T-helper 9 cell (primary cell): ENCODE data around the gene PARP1.
"Not testable (repeated sequence)": the region's sequence is repeated elsewhere in the genome, so short reads cannot be mapped to it uniquely, and the experiment has no call there.

Source experiments
- DNase-seq: peaks from one replicate; pipeline ENCODE4 v3.0.0-alpha.2; 2020
- total RNA-seq, 2 donors: gene quantifications; one replicate each; lab custom pipeline; 2026; lab: John Stamatoyannopoulos, UW

PARP1 gene
- 99.9 to 301 reads per million in 2 donors for total RNA-seq

DNA sequence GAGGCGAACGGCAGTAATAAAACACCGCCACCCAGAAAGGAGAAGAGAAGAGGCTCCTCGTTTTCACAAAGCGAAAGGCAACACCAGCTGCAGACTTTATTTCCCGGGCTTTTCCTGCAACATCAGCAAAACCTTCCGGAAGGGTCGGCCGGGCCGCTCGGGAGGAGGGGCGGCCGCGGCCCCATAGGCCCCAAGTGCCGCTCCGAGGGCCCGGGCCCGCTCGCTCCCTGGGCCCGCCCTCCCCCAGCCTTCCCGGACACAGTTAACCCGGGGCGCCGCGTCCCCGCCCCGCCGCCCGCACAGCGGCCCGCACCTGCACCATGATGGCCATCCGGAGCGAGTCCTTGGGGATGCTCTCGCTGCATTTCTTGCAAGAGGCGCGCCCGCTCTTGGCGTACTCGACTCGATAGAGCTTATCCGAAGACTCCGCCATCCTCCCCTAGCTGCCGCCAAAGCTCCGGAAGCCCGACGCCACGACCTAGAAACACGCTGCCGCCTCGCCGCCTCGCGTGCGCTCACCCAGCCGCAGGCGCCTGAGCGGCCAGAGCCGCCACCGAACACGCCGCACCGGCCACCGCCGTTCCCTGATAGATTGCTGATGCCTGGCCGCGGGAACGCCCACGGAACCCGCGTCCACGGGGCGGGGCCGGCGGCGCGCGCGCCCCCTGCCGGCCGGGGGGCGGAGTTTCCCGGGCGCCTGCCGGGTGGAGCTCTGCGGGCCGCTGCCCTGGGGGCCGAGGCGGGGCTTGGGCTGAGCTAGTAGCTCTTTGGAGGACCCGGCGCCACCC, at the start of gene PARP1:
Gene PARP1 (minus strand): TSS at position 597 of the 788 bp plus-strand sequence. CDS start 164 bp downstream, at position 433.
- DNase-seq = peak; percentile 80

DNA sequence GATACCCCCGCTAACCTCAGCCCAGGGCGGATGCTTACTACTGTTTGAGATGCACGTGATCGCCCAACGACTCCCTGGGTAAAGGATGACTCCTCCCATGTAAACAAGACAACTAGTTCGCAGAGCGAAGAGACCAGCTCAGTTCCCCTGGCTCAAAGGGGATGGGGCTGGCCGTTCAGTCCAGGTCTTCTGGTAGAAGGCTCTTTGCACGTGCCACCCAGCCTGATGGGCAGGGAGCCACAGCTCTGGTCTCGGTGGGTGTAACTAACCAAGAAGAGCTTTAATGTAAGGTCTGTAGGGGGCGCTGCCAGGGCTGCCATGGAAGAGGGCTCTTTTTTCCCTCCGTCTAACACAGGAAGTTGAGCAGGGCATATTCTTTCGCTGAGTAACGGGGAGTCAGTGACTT, 49.4 kb upstream of the PARP1 start:
- peak; percentile 24 for DNase-seq

DNA sequence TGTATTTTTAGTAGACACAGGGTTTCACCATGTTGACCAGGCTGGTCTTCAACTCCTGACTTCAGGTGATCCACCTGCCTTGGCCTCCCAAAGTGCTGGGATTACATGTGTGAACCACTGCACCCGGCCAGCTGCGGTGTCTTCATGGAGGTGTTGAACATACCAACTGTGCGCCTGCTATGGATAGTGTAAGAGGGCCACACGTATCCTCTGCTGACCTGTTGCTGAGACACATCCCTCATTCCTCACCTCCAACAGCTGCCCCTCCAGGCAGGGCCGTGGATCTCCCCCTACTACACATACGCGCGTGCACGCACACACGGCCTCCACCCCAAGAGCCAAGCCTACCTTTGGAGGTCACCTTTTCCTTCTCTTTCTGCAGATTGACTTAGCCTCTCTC, 48.0 kb upstream of the PARP1 start:
- no peak for DNase-seq

DNA sequence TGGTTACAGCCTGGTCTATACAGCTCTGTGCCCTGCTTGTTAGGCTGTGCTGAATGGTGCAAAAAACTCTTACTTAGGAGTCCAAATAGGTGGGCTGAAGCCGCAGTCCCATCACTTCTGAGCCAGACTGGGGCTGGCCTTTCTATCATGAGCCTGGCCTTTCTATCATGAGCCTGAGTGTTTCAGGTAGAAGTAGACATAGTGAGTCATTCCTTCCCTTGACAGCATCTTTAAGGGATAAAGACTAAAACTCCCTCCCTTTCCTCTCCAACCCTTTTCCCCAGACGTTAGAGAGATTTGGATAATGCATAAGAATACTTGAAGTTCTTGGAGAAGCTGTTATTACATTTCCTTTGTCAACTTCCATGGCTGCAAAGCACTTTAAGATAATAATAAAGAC, 46.5 kb upstream of the PARP1 start:
- DNase-seq = no peak

DNA sequence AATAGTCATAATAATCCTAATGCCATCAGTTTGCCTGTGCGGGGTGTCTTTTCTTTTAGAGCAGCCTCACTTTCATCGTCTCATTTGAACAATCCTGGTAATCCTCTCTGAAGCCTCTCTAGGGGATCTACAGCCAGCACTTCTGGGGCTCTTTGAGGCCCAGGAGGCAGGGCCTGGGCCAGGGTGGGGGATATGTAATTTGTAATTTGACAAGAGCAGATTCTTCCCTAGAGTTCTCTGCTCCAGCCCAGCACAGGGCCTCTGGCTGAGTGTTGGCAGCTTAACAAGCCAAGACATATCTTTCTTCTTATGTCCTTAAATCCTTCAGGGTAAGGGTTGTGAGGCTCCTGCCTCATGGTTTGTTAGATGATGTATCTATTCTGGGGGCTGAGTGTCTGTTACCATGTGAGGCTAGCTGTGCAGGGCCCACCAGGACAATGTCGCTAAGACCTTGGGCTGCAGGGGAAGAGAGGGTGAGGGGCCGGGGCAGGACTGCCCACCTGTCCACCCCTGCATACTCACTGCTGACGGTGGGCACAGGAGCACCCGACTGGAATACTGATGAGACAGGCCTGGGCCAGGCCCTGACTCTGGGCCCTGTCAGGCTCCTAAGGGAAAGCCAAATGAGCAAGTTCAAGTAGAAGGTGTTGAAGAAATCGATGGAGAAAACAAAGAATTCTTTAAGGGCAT, 45.3 kb upstream of the PARP1 start:
- no peak for DNase-seq

DNA sequence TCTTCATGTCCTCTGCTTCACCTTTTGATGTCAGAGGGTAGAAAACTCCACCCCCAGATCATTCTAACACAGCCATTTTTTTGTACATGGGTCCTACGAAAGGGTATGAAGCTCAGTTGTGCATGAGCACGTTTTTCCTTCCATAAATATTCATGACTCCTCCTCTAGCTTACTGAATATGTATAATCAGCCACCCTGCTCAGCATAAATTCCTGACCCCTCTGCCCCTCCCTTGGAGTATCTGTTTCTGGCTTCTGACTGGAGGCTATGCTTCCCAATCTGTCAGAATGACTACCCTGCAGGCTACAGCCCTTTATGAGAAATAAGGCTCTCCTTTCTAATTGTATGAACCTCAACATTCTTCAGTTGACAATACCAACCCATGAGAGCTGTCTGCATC, 42.8 kb upstream of the PARP1 start:
- no peak for DNase-seq

DNA sequence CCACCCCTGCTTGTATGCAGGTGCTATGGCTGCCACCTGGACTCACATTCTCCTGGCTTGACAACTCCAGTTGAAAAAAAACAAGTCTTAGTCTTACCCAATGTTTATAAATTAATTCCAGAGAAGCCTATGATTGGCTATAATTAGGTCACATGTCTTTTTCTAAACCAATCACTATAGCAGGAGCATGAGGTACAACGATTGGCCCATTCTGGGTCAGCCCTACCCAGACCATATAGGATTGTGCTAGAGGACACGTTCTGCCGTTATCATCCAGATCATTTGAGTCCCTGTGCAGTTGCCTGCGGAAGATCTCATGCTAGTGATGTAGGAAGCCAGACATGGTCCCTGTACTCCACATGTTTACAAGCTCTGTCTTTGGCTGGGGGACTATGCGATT, 41.9 kb upstream of the PARP1 start:
- no peak for DNase-seq

DNA sequence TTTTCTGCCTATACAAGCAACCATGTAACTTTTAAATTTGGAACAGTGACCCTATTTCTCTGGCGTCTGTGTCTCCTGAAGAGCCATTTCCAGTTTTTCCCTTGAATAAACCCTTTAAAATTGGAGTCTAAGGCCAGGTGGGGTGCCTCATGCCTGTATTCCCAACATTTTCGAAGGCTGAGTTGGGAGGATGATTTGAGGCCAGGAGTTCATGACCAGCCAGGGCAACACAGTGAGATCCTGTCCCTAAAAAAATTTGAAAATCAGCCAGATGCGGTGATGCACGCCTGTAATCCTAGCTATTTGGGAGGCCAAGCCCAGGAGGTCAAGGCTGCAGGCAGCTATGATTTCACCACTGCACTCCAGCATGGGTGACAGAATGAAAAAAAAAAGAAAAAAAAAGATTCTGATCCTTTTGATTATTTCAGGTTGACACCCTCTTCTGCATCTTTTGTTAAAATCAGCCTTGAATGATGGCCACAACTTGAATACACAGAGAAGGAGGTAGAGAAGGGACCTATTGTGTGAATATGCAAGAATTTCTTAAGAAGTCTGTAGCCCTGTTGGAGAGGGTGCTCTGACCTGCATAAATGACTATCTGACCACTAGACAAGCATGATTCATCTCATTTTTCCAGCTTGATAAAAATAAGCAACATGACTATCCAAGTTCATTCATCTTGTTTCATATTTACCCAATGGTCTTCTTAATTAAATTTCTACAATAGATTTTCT, 40.2 kb upstream of the PARP1 start:
- DNase-seq = no peak

DNA sequence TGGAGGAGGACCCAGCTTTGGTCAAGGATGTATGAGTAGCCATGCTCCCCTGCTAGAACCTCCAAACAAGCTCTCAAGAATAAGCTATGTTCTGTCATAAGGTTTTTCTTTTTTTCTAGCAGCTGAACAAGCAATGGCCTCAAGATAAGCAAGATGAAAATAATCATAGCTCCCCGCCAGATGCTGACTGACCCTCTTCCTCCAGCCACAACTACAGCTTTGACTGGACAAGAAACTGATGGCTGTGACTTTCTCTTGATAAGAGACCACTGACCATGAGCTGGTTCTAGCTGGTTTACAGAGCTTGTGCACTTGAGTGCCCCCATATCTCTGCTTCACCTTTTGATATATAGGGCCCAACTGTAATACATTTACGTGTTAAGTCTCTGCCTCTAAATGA, 38.2 kb upstream of the PARP1 start:
- DNase-seq = no peak

DNA sequence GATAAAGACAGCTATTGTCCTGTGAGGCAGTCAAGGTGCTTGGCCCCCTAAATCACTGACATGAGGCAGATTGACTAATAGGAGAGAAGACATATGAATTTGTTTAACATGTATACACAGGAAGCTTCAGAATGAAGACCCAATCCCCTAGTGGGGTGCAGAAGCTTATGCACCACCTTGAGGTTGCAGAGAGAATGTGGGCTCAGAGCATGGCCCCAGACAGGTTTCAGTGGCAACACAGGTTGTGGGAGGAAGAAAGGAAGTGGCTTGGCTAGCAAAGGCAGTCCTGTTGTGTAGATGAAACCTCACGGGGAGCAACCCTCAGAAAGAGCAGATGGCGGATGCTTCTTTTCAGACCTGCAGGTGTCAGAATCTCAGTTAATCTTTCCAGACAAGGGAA, 37.0 kb upstream of the PARP1 start:
- peak; percentile 30 for DNase-seq

DNA sequence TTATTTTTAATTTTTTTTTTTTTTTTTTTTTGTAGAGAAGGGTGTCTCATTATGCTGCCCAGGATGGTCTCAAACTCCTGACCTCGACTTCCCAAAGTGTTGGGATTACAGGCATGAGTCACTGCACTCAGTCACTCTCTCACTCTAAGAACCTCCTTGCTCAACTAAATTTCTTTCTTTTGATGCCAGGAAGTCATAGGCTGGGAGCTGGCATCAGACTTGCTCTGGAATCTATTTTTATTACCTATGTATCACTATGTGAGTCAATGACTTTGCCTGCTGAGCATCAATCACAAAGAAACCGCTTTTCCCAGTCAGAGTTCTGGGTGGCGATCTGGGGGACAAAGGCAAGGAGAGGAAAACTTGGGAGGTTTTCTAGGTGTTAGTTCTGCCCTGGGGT, 35.5 kb upstream of the PARP1 start:
- no peak for DNase-seq

DNA sequence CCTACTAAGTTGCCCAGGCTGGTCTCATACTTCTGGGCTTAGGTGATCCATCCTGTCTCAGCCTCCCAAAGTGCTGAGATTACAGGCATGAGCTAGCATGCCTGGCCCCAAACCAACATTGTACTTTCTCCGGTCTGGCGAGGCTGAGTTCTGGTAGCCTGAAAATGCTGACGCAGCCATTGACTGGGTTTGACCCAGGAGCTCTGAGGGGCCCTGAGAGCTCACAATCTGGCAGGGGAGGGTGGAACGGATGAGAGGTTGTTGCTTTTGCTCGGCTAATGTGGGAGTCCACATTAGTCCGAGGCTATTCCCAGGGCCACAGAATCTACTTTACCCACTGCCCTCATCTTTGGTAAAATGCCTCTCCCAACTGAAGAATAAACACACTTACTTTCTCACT, 35.1 kb upstream of the PARP1 start:
- DNase-seq = no peak

DNA sequence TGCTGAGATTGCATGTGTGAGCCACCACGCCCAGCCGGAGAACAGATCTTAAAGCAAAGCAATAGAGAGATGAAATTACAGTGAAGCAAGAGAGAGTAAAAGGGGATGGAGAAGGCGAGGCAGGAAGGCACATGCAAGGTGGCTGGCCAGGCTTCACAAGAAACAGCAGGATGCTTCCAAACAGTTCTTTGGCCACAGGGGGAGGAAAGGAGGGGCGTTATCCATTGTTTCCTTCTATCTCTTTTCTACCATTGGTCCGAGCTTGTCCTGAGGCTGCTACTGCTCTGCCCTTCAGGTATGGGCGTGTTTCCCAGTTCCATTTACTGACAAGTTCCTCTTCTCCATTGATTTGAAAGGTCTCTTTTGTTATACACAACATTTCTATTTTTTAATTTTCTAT, 33.7 kb upstream of the PARP1 start:
- no peak for DNase-seq

DNA sequence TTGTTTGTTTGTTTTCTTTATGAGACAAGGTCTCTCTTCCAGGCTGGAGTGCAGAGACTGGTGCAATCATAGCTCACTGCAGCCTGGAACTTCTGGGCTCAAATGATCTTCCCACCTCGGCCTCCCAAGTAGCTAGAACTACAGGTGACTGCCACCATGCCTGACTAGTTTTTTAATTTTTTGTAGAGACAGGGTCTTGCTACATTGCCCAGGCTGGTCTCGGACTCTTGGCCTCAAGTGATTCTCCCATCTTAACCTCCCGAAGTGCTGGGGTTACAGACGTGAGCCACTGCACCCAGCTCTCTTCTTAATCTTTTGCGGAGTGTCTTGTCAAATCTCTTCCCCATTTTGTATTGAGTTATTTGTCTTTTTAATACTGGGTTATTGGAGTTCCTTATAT, 32.6 kb upstream of the PARP1 start:
- no peak for DNase-seq

DNA sequence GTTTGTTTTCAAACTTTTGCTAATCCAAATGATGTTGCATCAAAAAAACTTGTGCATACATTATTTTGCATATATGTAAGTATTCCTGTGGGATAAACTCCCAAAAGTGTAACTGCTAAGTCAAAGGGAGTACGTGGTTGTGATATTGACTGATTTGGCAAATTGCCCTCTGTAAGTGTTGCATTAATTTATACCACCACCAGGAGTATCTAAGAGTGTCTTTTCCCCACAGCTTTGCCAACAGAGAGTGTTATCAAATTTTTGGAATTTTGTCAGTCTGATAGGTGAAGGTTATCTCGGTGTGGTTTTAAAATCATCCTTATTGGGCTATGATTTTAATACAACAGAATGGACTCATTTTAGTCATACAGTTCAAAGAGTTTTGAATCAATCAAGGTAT, 30.1 kb upstream of the PARP1 start:
- DNase-seq = no peak

DNA sequence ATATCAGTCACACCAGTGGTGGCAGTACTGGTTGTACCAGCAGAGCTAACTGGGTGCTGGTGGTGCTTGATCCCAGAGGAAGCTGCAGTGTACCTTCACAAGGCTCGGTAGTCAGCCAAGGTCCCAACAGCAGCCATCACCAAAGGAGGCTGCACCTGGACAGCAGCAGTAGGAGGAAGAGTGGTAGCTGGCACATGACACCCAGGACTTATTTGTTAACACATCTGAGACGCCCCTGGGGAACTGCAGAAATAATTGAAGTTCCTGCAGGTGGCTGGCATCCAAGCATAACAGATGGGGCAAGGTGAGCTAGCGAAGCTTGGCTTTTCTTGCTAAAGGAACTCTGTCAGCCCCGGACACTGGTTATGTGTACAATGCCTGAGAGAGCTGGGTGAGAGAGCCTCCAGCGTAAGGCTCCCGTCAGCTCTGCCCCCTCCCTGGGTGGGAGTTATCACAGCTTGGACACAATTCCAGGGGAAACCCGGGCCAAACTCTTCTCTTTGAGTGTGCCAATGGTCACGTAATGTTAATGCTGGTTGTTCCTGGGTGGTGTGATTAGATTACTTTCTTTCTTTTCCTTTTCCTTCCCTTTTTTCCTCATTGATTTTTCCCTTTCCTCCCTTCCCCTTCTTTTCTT, 29.1 kb upstream of the PARP1 start:
- DNase-seq = no peak

DNA sequence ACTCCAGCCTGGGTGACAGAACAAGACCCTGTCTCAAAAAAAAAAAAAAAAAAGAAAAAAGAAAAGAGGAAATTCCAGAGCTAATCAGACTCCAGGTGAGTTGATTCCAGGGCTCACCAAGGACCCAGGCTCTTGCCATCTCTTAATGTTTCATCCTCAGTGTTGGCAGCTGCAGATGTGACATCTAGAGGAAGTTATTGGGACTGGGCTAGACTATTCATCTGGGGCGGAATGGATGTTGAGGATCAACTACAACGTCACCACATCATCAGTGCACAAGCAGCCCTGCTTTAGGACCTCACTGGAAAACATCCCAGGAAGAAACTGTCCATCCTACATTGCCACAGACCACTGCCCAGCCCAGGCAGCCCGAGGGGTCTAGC, 28.6 kb upstream of the PARP1 start:
- DNase-seq = no peak

DNA sequence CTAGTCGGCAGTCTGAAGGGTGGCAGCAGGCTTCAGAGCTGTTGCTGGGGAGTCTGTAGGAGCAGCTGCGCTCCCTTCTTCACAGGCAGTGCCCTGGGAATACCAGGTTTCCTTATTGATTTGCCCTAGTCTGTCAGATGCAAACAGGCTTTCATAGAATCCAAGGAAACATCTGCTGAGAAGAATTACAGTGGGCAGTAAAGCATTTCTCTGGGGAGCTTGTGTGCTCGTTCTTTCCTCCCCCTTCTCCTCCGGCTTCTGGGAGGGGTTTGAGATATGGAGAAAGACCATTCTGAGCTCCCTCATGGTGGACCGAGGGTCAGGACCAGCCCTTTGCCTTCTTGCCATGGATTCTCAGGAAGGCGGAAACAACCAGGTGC, 25.4 kb upstream of the PARP1 start:
- DNase-seq = no peak

DNA sequence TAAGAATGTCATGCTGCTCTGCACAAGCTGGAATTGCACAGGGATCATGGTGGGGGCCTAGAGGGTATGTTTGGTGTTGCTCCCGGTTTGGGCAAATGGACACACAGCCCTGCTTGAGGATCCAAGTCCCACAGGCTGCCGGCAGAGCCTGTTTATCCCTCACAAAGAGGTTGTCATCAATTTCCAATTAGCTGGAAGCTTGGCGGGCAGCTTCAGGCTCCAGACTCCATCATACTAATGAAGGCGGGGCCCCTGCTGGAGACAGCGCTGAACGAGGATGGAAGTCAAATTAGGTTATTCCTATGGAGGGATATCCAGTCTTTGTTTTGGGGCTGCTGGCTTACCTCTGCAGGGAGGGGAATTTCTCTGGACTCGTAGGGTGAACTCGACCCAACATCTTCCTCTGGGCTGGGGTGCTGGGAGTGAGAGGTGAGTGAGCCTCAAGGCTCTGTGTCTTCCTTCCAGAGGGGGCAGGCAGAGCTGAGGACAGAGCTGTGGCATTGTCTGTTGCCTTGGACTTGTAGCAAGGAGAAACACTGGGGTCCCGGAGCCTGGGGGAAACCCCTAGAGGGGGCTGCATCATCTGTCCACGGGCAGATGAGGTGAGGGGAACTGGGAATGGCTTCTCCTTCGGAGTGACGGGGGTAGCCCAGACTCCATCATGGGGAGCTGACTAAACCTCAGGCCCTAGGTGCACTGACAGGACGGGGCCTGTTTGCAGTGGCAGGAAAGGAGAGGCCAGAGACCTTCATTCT, 24.9 kb upstream of the PARP1 start:
- no peak for DNase-seq

DNA sequence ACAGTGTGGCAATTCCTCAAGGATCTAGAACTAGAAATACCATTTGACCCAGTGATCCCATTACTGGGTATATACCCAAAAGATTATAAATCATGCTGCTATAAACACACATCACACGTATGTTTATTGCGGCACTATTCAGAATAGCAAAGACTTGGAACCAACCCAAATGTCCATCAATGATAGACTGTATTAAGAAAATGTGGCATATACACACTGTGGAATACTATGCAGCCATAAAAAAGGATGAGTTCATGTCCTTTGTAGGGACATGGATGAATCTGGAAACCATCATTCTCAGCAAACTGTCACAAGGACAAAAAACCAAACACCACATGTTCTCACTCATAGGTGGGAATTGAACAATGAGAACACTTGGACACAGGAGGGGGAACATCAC, 24.0 kb upstream of the PARP1 start:
- DNase-seq = not testable (repeated sequence)

DNA sequence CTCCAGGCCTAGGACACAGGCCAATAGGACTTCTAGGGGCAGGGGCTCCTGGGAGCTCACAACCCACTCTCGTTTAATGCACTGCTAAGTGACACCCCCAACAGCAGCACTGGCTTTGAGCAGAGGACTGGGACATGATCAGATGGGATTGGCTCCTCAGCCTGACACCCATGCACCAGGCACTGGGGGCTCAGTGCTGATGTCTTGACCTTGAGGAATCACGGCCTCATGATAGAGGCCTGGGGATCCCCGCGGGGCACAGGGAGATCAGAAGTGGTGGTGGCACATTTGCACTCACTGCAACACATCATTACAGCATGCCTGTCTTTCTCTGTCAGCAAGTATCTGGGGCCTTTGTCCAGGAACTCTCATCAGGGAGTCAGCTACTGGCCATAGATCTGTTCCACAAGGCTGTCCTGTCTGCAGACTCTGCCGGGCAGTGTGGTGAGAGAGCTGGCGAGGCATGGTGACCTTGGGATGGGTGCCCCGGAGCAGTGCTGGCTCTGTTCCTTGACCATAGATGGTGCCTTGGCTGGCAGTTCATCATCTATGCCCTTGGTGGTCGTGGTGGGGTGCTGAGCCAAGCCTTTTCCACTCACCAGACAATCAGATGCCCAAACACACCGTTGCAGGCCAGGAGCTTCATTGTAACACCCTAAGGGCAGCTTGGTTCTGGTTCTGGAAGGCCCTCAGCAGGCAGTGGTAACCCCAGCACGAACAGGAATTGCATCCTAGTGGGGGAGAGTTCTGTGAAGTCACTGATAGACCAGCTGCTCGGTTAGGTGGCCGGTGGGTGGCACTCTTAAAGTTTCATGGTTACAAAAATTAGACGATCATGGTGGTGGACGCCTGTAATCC, 22.2 kb upstream of the PARP1 start:
- DNase-seq = no peak
